MM.1S (cell line): Measurements from ENCODE around the gene DHRSX.

Experiments used
- EZH2 ChIP-seq: fragments of 300-600 bp; sonication (generic); optimal IDR thresholded peaks from 2 replicates; pipeline ENCODE3; 2017; ENCODE audit warnings: low read depth, mild to moderate bottlenecking, antibody characterized with exemption, low read length, mixed read lengths
- TF ChIP-seq, protein P1 (sequence below): fragments of 300-600 bp; sonication (generic); IDR thresholded peaks from 2 replicates; pipeline ENCODE4 v1.5.1; 2016; ENCODE audit warnings: antibody characterized with exemption, low read length, mixed read lengths

GRCh38 chrX:2398064-2398656 is 102.6 kb downstream of the DHRSX start:
- TF ChIP-seq, protein P1, sequence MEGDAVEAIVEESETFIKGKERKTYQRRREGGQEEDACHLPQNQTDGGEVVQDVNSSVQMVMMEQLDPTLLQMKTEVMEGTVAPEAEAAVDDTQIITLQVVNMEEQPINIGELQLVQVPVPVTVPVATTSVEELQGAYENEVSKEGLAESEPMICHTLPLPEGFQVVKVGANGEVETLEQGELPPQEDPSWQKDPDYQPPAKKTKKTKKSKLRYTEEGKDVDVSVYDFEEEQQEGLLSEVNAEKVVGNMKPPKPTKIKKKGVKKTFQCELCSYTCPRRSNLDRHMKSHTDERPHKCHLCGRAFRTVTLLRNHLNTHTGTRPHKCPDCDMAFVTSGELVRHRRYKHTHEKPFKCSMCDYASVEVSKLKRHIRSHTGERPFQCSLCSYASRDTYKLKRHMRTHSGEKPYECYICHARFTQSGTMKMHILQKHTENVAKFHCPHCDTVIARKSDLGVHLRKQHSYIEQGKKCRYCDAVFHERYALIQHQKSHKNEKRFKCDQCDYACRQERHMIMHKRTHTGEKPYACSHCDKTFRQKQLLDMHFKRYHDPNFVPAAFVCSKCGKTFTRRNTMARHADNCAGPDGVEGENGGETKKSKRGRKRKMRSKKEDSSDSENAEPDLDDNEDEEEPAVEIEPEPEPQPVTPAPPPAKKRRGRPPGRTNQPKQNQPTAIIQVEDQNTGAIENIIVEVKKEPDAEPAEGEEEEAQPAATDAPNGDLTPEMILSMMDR: no peak
- TF ChIP-seq EZH2: no peak
